Fibroblast of lung (primary cell): Measurements from ENCODE around the gene EIF4A3. TPM values are rescaled to one million over a fixed set of nuclear protein-coding genes. Genes with fewer than 3 reads are reported as not detected.
A peak's percentile ranks its signal among the peaks of the same experiment; 100 is the strongest.

ENCODE experiments used
- DNase-seq, 2 donors: peaks; one replicate each; pipeline versions ENCODE4 v3.0.0 to v3.0.0-alpha.2; 2010; ENCODE audit warnings: low read depth in 2 of 2
- H2AFZ ChIP-seq: 2 replicates; pipeline ENCODE4 v1.5.1; 2012; ENCODE audit warnings: low read length, control low read depth, inconsistent platforms
- H3K27ac ChIP-seq: 2 replicates; pipeline ENCODE4 v1.5.1; 2011; ENCODE audit warnings: low read length, control low read depth; ENCODE audit not compliant: insufficient read depth
- H3K27me3 ChIP-seq: 2 replicates; pipeline ENCODE4 v1.5.1; 2011; ENCODE audit warnings: mild to moderate bottlenecking, low read length; ENCODE audit not compliant: control insufficient read depth, insufficient read depth
- H3K36me3 ChIP-seq: 2 replicates; pipeline ENCODE4 v1.5.1; 2011; ENCODE audit warnings: low read length; ENCODE audit not compliant: control insufficient read depth, insufficient read depth
- H3K4me1 ChIP-seq: 2 replicates; pipeline ENCODE4 v1.5.1; 2011; ENCODE audit warnings: low read length; ENCODE audit not compliant: control insufficient read depth, insufficient read depth; ENCODE audit errors: extremely low read depth
- H3K4me2 ChIP-seq: 2 replicates; pipeline ENCODE4 v1.5.1; 2011; ENCODE audit warnings: low read length, control low read depth; ENCODE audit not compliant: insufficient read depth; ENCODE audit errors: extremely low read depth
- H3K4me3 ChIP-seq, 4 experiments: fragments of 200-600 bp in 1 of 4; sonication (generic) in 1 of 4; replicated peaks in 1 of 4; 2 replicates each; pipeline ENCODE4 v1.5.1; 2011 to 2016; ENCODE audit warnings: low read length in 4 of 4, low read depth in 3 of 4, mild to moderate bottlenecking in 3 of 4, control low read depth in 2 of 4, inconsistent platforms in 1 of 4, mixed read lengths in 1 of 4; ENCODE audit not compliant: insufficient read depth in 1 of 4; ENCODE audit errors: control extremely low read depth in 1 of 4
- H3K79me2 ChIP-seq: 2 replicates; pipeline ENCODE4 v1.5.1; 2012; ENCODE audit warnings: mild to moderate bottlenecking, low read length, inconsistent platforms; ENCODE audit not compliant: control insufficient read depth, insufficient read depth
- H3K9ac ChIP-seq: 2 replicates; pipeline ENCODE4 v1.5.1; 2011; ENCODE audit warnings: mild to moderate bottlenecking, low read length, control low read depth; ENCODE audit not compliant: insufficient read depth
- H3K9me3 ChIP-seq: 2 replicates; pipeline ENCODE4 v1.5.1; 2012; ENCODE audit warnings: low read depth, low read length; ENCODE audit not compliant: control insufficient read depth, insufficient read depth
- H4K20me1 ChIP-seq: 2 replicates; pipeline ENCODE4 v1.5.1; 2011; ENCODE audit warnings: low read length; ENCODE audit not compliant: control insufficient read depth, insufficient read depth; ENCODE audit errors: extremely low read depth
- EZH2 ChIP-seq: IDR thresholded peaks from 2 replicates; pipeline ENCODE4 v1.5.1; 2012; ENCODE audit warnings: low read length, control low read depth, mild to moderate bottlenecking; ENCODE audit errors: missing control alignments
- polyA plus RNA-seq, 2 donors: library from polyadenylated mRNA; depleted of rRNA in 1 of 2; stranded (reverse) in 1 of 2; unstranded in 1 of 2; fragments of >200 nt; gene quantifications; 2 replicates each; pipeline ENCODE4 v1.2.1, GENCODE V29; 2011 to 2012; ENCODE audit warnings: missing spikeins in 1 of 2
- total RNA-seq: library from RNA; depleted of rRNA; stranded (reverse); fragments of >200 nt; gene quantifications from 2 replicates; pipeline ENCODE4 v1.2.1, GENCODE V29; 2014
- TF ChIP-seq, protein P1 (sequence below), 2 donors: IDR thresholded peaks in 1 of 2; conservative IDR thresholded peaks in 1 of 2; 1 replicate in 1 of 2; 2 replicates in 1 of 2; pipeline ENCODE4 v1.5.1; 2011 to 2012; ENCODE audit warnings: low read length in 2 of 2, control low read depth in 1 of 2, inconsistent platforms in 1 of 2, low read depth in 1 of 2, mild to moderate bottlenecking in 1 of 2

Gene EIF4A3
- total and polyA plus RNA-seq, 2 donors (not counting 1 experiment from before 2014, with no cell fraction given) = 73.2 to 110 TPM

DNA sequence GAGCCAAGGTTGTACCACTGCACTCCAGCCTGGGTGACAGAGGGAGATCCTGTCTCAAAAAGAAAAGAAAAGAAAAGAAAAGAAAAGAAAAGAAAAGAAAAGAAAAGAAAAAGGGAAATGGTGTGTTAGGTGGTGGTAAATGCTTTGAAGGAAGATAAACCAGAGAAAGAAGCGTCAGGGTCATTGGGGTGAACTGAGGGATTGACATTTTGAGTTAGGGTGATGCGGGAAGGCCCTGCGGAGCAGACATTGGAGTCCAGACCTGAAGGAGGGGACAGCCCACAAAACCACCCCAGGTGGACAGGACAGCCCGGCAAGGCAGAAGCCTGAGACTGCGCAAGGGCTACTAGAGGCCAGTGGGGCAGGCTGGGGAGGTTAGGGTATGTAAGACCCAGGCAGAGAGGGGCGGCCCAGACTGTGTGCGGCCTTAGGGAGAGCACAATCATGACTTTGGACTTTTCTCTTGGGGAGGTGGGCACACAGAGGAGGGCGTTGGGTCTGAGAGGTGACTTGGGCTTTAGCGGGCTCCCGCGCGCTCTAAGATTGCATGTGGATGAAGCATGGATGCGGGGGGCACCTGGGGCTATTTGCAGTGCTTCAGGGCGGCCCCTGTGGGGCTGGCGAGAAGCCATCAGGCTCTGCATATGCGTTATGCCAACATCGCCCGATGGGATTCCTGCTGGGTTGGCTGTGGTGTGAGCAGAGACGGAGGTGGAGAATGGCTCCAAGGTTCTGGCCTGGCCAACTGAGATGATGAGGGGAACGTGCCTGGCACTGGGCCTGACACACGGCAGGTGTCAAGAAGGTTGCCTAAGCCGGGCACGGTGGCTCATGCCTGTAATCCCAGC lies 48.9 kb downstream of the EIF4A3 start:
- Histone ChIP-seq H3K4me3 (no peak overlapping the region), H4K20me1 (no peaks in the 10 kb centered on the region), H3K79me2 (peaks cover 2% of the 10 kb centered on the region), H3K9ac (no peak overlapping the region), H3K27me3 (peaks cover 4% of the 10 kb centered on the region), H3K27ac (no peak overlapping the region), H3K4me1 (no peaks in the 10 kb centered on the region), H3K9me3 (no peaks in the 10 kb centered on the region), H3K4me2 (no peak overlapping the region), H3K36me3 (no peaks in the 10 kb centered on the region), H2AFZ (no peak overlapping the region)
- DNase-seq = no peak
- no peak for TF ChIP-seq EZH2
- TF ChIP-seq, protein P1, sequence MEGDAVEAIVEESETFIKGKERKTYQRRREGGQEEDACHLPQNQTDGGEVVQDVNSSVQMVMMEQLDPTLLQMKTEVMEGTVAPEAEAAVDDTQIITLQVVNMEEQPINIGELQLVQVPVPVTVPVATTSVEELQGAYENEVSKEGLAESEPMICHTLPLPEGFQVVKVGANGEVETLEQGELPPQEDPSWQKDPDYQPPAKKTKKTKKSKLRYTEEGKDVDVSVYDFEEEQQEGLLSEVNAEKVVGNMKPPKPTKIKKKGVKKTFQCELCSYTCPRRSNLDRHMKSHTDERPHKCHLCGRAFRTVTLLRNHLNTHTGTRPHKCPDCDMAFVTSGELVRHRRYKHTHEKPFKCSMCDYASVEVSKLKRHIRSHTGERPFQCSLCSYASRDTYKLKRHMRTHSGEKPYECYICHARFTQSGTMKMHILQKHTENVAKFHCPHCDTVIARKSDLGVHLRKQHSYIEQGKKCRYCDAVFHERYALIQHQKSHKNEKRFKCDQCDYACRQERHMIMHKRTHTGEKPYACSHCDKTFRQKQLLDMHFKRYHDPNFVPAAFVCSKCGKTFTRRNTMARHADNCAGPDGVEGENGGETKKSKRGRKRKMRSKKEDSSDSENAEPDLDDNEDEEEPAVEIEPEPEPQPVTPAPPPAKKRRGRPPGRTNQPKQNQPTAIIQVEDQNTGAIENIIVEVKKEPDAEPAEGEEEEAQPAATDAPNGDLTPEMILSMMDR (conservative IDR thresholded peaks at IDR 0.05 in 1 of 2, IDR thresholded peaks at IDR 0.05 in 1 of 2; ENCODE audit: low read depth in 1 of 2, low read length in 2 of 2) = no peak

DNA sequence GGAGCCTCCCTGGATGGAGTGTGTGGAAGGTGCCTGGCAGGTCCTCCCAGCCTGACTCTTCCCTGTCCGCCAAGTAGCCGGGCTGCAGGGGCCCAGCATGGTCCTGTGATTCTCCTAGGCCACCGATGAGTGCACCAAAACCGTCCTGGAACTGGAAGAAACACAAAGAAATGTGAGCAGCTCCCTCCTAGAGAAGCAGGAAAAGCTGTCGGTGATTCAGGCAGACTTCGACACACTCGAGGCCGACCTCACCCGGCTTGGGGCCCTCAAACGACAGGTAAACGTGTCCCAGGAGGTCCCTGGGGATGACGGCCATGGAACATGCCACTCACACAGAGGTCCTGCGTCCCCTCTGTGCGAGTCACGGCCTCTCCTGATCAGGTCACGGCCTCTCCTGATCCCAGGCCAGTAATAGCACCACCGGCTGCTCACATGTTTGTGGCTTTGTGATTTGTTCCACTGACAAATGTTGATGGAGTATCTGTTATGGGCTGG lies 49.8 kb downstream of the EIF4A3 start:
- TF ChIP-seq EZH2 = no peak
- TF ChIP-seq, protein P1 (conservative IDR thresholded peaks at IDR 0.05 in 1 of 2, IDR thresholded peaks at IDR 0.05 in 1 of 2; ENCODE audit: low read depth in 1 of 2, low read length in 2 of 2) = no peak
- no peaks in the 10 kb centered on the region for H4K20me1 ChIP-seq
- no peaks in the 10 kb centered on the region for H3K9me3 ChIP-seq
- peaks cover 4% of the 10 kb centered on the region for H3K27me3 ChIP-seq
- H3K9ac ChIP-seq = no peak overlapping the region
- no peaks in the 10 kb centered on the region for H3K4me1 ChIP-seq
- H2AFZ ChIP-seq = no peak overlapping the region
- peaks cover 2% of the 10 kb centered on the region for H3K79me2 ChIP-seq
- H3K27ac ChIP-seq = no peak overlapping the region
- H3K4me2 ChIP-seq = no peak overlapping the region
- H3K4me3 ChIP-seq = no peak overlapping the region
- no peaks in the 10 kb centered on the region for H3K36me3 ChIP-seq
- DNase-seq = peak in 1 of 2 donors; percentile 11

- Histone ChIP-seq H3K79me2 (peaks cover under 1% of the 10 kb centered on the region), H3K9me3 (no peaks in the 10 kb centered on the region), H3K4me1 (no peaks in the 10 kb centered on the region), H3K36me3 (no peaks in the 10 kb centered on the region), H3K4me3 (no peak overlapping the region), H3K27me3 (peaks cover 4% of the 10 kb centered on the region), H2AFZ (no peak overlapping the region), H3K4me2 (no peak overlapping the region), H4K20me1 (no peaks in the 10 kb centered on the region), H3K27ac (no peak overlapping the region), H3K9ac (no peak overlapping the region)
- no peak for TF ChIP-seq EZH2
- TF ChIP-seq, protein P1 (conservative IDR thresholded peaks at IDR 0.05 in 1 of 2, IDR thresholded peaks at IDR 0.05 in 1 of 2; ENCODE audit: low read depth in 1 of 2, low read length in 2 of 2) = no peak
- DNase-seq = no peak
These were observed 50.3 kb downstream of the EIF4A3 start for GRCh38 chr17:80096561-80097021.
